T-helper 9 cell (primary cell): Measurements from ENCODE around the gene ADAMTS3.

Experiments
- DNase-seq: peaks from one replicate; pipeline ENCODE4 v3.0.0-alpha.2; 2020

ADAMTS3 gene

GRCh38 chr4:72275381-72275780 lies 293.6 kb downstream of the ADAMTS3 start:
- no peak for DNase-seq

GRCh38 chr4:72274251-72274650 lies 294.8 kb downstream of the ADAMTS3 start:
- DNase-seq: no peak

GRCh38 chr4:72255269-72255668 lies 313.8 kb downstream of the ADAMTS3 start:
- no peak for DNase-seq

- DNase-seq: no peak
Observed at GRCh38 chr4:72243641-72244040, 325.4 kb downstream of the ADAMTS3 start.

- no peak for DNase-seq
Observed at GRCh38 chr4:72239487-72240116, 329.4 kb downstream of the ADAMTS3 start.
